SK-N-SH treated with all-trans-retinoic acid at 6 μM for 48 hours (cell line): ENCODE measurements around the gene MAOA.

Experiments
- ESRRG ChIP-seq: fragments of 250-450 bp; sonication (Bioruptor Pico); IDR thresholded peaks from 2 replicates; pipeline ENCODE4 v1.6.1; 2021; ENCODE audit warnings: mild to moderate bottlenecking
- SNAI2 ChIP-seq: fragments of 250-450 bp; sonication (Bioruptor Pico); IDR thresholded peaks from 2 replicates; pipeline ENCODE4 v1.5.0; 2020; ENCODE audit warnings: mild to moderate bottlenecking, moderate library complexity
- ZNF8 ChIP-seq: fragments of 450-650 bp; formaldehyde crosslinking; IDR thresholded peaks from 2 replicates; pipeline ENCODE4 v1.5.0; 2020; ENCODE audit warnings: mild to moderate bottlenecking, moderate library complexity
- TF ChIP-seq, protein P1 (sequence below): fragments of 250-450 bp; sonication (Bioruptor Pico); IDR thresholded peaks from 2 replicates; pipeline ENCODE4 v1.8.0; 2020; ENCODE audit warnings: mild to moderate bottlenecking, moderate library complexity, borderline replicate concordance

DNA sequence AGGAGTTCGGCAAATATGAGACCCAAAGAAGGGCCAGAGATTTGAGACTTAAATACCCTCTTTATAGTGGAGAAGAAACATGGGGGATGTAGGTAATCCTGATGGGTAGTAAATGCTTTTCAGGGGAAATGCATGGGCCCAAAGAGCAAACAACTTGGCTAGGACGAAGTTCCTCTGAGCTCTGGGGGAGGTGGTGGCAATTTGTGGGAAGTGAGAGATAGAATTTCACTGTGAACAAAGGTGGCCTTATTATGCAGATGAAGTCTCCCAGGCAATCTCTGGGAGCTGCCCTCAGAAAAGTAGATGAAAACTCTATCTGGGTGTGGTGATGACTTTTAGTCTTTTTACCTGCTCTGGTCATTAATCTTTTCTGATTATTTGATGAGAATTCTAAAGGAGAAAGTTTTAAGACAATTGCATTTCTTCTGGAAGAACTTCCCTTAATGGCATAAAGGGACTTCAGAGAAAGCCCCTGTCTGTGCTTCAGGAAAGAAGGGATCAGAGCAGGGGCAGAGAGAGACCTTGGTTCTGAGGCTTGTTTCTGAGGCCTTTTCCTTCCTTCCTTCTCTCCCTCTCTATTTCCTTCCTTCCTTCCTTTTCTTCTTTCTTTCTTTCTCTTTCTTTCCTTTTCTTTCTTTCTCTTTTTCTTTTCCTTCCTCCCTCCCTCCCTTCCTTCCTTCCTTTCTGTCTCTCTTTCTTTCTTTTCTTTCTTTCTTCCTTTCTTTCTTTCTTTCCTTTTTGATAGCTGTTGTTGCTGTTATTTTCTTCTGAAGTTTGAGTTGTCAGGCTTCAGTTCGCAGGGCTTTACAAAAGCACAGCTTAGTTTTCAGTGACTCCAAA, 37.5 kb upstream of the MAOA start:
- no peak for TF ChIP-seq ZNF8 (CRISPR knock-in tag)
- no peak for TF ChIP-seq ESRRG (CRISPR knock-in tag)
- TF ChIP-seq, protein P1, sequence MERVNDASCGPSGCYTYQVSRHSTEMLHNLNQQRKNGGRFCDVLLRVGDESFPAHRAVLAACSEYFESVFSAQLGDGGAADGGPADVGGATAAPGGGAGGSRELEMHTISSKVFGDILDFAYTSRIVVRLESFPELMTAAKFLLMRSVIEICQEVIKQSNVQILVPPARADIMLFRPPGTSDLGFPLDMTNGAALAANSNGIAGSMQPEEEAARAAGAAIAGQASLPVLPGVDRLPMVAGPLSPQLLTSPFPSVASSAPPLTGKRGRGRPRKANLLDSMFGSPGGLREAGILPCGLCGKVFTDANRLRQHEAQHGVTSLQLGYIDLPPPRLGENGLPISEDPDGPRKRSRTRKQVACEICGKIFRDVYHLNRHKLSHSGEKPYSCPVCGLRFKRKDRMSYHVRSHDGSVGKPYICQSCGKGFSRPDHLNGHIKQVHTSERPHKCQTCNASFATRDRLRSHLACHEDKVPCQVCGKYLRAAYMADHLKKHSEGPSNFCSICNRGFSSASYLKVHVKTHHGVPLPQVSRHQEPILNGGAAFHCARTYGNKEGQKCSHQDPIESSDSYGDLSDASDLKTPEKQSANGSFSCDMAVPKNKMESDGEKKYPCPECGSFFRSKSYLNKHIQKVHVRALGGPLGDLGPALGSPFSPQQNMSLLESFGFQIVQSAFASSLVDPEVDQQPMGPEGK (CRISPR knock-in tag), result no peak
- no peak for TF ChIP-seq SNAI2
